IMR-90 (cell line): ENCODE data around the gene PRDX5. TPM values are rescaled to one million over a fixed set of nuclear protein-coding genes. Genes with fewer than 3 reads are reported as not detected.

ENCODE experiments used
- ATAC-seq: fragments of 200-7000 bp; cut with Tn5 transposase; 2 replicates; pipeline ENCODE4 v1.9.1; 2020; ENCODE audit warnings: low read depth, mild to moderate bottlenecking, moderate library complexity
- BruUV-seq: library from RNA; stranded (reverse); fragments of 400-500 nt; replicated peaks from 2 replicates; lab custom pipeline; 2021; lab: Mats Ljungman, UMichigan
- CTCF ChIA-PET: fragments of 300-600 bp; formaldehyde crosslinking; extraction: SDS; loops from one replicate; lab custom pipeline; 2021; ENCODE audit warnings: antibody characterized with exemption; lab: Yijun Ruan, JAX
- POLR2A ChIA-PET: fragments of 300-600 bp; sonication (Branson Sonifier 250); formaldehyde crosslinking; loops from one replicate; lab custom pipeline; 2022; ENCODE audit warnings: antibody characterized with exemption; ENCODE audit not compliant: unreplicated experiment; lab: Charles Lee
- DNase-seq: peaks from one replicate; pipeline ENCODE4 v3.0.0; 2013
- H2AFZ ChIP-seq: replicated peaks from 2 replicates; pipeline ENCODE3; 2013; ENCODE audit warnings: low read length, mild to moderate bottlenecking; ENCODE audit not compliant: poor library complexity
- H2AK5ac ChIP-seq: 2 replicates; pipeline ENCODE4 v1.6.1; 2013; ENCODE audit warnings: low read depth, low read length, inconsistent platforms
- H2AK9ac ChIP-seq: replicated peaks from 2 replicates; pipeline ENCODE3; 2013; ENCODE audit warnings: mild to moderate bottlenecking, low read depth, low read length, moderate library complexity; ENCODE audit not compliant: poor library complexity
- H2BK120ac ChIP-seq: 2 replicates; pipeline ENCODE4 v1.6.1; 2013; ENCODE audit warnings: low read depth, low read length, inconsistent platforms
- H2BK15ac ChIP-seq: 3 replicates; pipeline ENCODE4 v1.6.1; 2013; ENCODE audit warnings: low read depth, low read length, inconsistent platforms
- H2BK20ac ChIP-seq: 2 replicates; pipeline ENCODE4 v1.6.1; 2013; ENCODE audit warnings: low read depth, mild to moderate bottlenecking, inconsistent platforms, low read length, moderate library complexity
- H2BK5ac ChIP-seq: 2 replicates; pipeline ENCODE4 v1.6.1; 2013; ENCODE audit warnings: mild to moderate bottlenecking, low read depth, low read length, inconsistent platforms; ENCODE audit not compliant: poor library complexity, severe bottlenecking
- H3K14ac ChIP-seq: replicated peaks from 2 replicates; pipeline ENCODE4 v1.6.1; 2013; ENCODE audit warnings: low read depth, low read length, inconsistent platforms
- H3K18ac ChIP-seq: 2 replicates; pipeline ENCODE4 v1.6.1; 2013; ENCODE audit warnings: low read depth, low read length, control low read depth
- H3K23ac ChIP-seq: 2 replicates; pipeline ENCODE4 v1.6.1; 2013; ENCODE audit warnings: low read depth, low read length, inconsistent platforms
- H3K27ac ChIP-seq: 2 replicates; pipeline ENCODE4 v1.5.1; 2013; ENCODE audit warnings: mild to moderate bottlenecking, control low read depth, low read length; ENCODE audit not compliant: insufficient read depth
- H3K27me3 ChIP-seq: 2 replicates; pipeline ENCODE4 v1.6.1; 2013; ENCODE audit warnings: low read length; ENCODE audit not compliant: control insufficient read depth, insufficient read depth
- H3K36me3 ChIP-seq: 2 replicates; pipeline ENCODE4 v1.6.1; 2013; ENCODE audit warnings: low read length, mixed read lengths; ENCODE audit not compliant: control insufficient read depth, insufficient read depth
- H3K4ac ChIP-seq: 2 replicates; pipeline ENCODE4 v1.6.1; 2013; ENCODE audit warnings: low read depth, low read length, inconsistent platforms
- H3K4me1 ChIP-seq: 2 replicates; pipeline ENCODE4 v1.6.1; 2013; ENCODE audit warnings: low read length, mixed read lengths; ENCODE audit not compliant: control insufficient read depth, insufficient read depth
- H3K4me2 ChIP-seq: 2 replicates; pipeline ENCODE4 v1.6.1; 2013; ENCODE audit warnings: low read depth, mild to moderate bottlenecking, control low read depth, low read length, moderate library complexity
- H3K4me3 ChIP-seq: 2 replicates; pipeline ENCODE4 v1.5.1; 2013; ENCODE audit warnings: low read depth, mild to moderate bottlenecking, control low read depth, low read length, moderate library complexity; ENCODE audit not compliant: insufficient read depth
- H3K56ac ChIP-seq: 2 replicates; pipeline ENCODE4 v1.6.1; 2013; ENCODE audit warnings: low read length, inconsistent platforms; ENCODE audit not compliant: insufficient read depth; ENCODE audit errors: extremely low read depth
- H3K79me1 ChIP-seq, 2 experiments: 2 replicates each; pipeline ENCODE4 v1.6.1; 2013; ENCODE audit warnings: low read length in 2 of 2, inconsistent platforms in 1 of 2, low read depth in 1 of 2
- H3K9ac ChIP-seq: 2 replicates; pipeline ENCODE4 v1.6.1; 2013; ENCODE audit warnings: low read depth, low read length, control low read depth
- H3K9me1 ChIP-seq: 2 replicates; pipeline ENCODE4 v1.6.1; 2013; ENCODE audit warnings: low read length, inconsistent platforms; ENCODE audit not compliant: insufficient read depth
- H3K9me3 ChIP-seq: 2 replicates; pipeline ENCODE4 v1.6.1; 2013; ENCODE audit warnings: low read length; ENCODE audit not compliant: control insufficient read depth, insufficient read depth
- H4K20me1 ChIP-seq: 2 replicates; pipeline ENCODE4 v1.6.1; 2013; ENCODE audit warnings: low read length, inconsistent platforms; ENCODE audit not compliant: insufficient read depth
- H4K5ac ChIP-seq: 2 replicates; pipeline ENCODE4 v1.6.1; 2013; ENCODE audit warnings: mild to moderate bottlenecking, low read depth, low read length, control low read depth
- H4K8ac ChIP-seq, 2 experiments: 2 replicates each; pipeline ENCODE4 v1.6.1; 2013; ENCODE audit warnings: low read depth in 2 of 2, low read length in 2 of 2, control low read depth in 1 of 2, inconsistent platforms in 1 of 2
- H4K91ac ChIP-seq: 2 replicates; pipeline ENCODE4 v1.6.1; 2013; ENCODE audit warnings: low read depth, low read length, inconsistent platforms; ENCODE audit not compliant: insufficient read depth
- BHLHE40 ChIP-seq: fragments of 150-350 bp; IDR thresholded peaks from 2 replicates; pipeline ENCODE4 v1.6.1; 2016; ENCODE audit warnings: mild to moderate bottlenecking, low read depth, low read length
- CEBPB ChIP-seq: IDR thresholded peaks from 2 replicates; pipeline ENCODE4 v1.6.1; 2012; ENCODE audit warnings: low read depth, low read length, improper control_type of control experiment
- CHD1 ChIP-seq: IDR thresholded peaks from 2 replicates; pipeline ENCODE4 v1.6.1; 2012; ENCODE audit warnings: low read depth, low read length, improper control_type of control experiment
- CTCF ChIP-seq: conservative IDR thresholded peaks from 2 replicates; pipeline ENCODE4 v1.5.1; 2012; ENCODE audit warnings: mild to moderate bottlenecking, low read depth, low read length, improper control_type of control experiment
- FOS ChIP-seq: fragments of 150-350 bp; IDR thresholded peaks from 2 replicates; pipeline ENCODE4 v1.6.1; 2016; ENCODE audit warnings: low read depth, low read length
- MAZ ChIP-seq: IDR thresholded peaks from 2 replicates; pipeline ENCODE4 v1.6.1; 2012; ENCODE audit warnings: low read depth, mild to moderate bottlenecking, low read length, improper control_type of control experiment, moderate library complexity, borderline replicate concordance
- MXI1 ChIP-seq: IDR thresholded peaks from 2 replicates; pipeline ENCODE4 v1.6.1; 2012; ENCODE audit warnings: low read depth, mild to moderate bottlenecking, low read length, moderate library complexity, borderline replicate concordance
- NFE2L2 ChIP-seq: fragments of 150-350 bp; IDR thresholded peaks from 2 replicates; pipeline ENCODE4 v1.6.1; 2016; ENCODE audit warnings: low read depth, mild to moderate bottlenecking, low read length
- RCOR1 ChIP-seq: IDR thresholded peaks from 2 replicates; pipeline ENCODE4 v1.6.1; 2012; ENCODE audit warnings: mild to moderate bottlenecking, low read length, improper control_type of control experiment; ENCODE audit not compliant: insufficient replicate concordance
- SMC3 ChIP-seq: fragments of 150-350 bp; IDR thresholded peaks from 2 replicates; pipeline ENCODE4 v1.6.1; 2016; ENCODE audit warnings: low read depth, mild to moderate bottlenecking, antibody characterized with exemption, low read length, moderate library complexity
- WGBS, 2 experiments: methylation state at CpG; one replicate each; pipeline versions ENCODE4 v1.1.5 to v1.1.7; 2013; ENCODE audit warnings: missing lambda C conversion rate in 2 of 2; ENCODE audit not compliant: insufficient read length in 1 of 2; ENCODE audit errors: extremely low coverage in 2 of 2; 5-methylcytosine and 5-hydroxymethylcytosine counted together
- dilution Hi-C: fragments of 300-500 bp; cut with HindIII; formaldehyde crosslinking; loops from one replicate; pipeline ENCODE4 v1.14.3; 2018; ENCODE audit warnings: low sequenced_read_pairs; ENCODE audit not compliant: unreplicated experiment
- in situ Hi-C: fragments of 300-500 bp; cut with MboI; formaldehyde crosslinking; loops from 3 replicates; pipeline ENCODE4 v1.14.3; 2019; ENCODE audit warnings: low sequenced_read_pairs, inconsistent platforms, mixed read lengths
- intact Hi-C: fragments of 100-400 bp; cut with micrococcal nuclease; formaldehyde crosslinking; loops from 2 replicates; pipeline ENCODE4 v1.10.0; 2022
- polyA plus RNA-seq, 3 experiments: library from polyadenylated mRNA; depleted of rRNA; stranded (reverse); fragments of >200 nt; gene quantifications; 2 replicates each; pipeline ENCODE4 v1.2.3, GENCODE V29; 2012; ENCODE audit warnings: low replicate concordance in 1 of 3
- total RNA-seq: library from RNA; depleted of rRNA; stranded (reverse); fragments of >200 nt; gene quantifications from 2 replicates; pipeline ENCODE4 v1.2.3, GENCODE V29; 2012

The PRDX5 gene
- total and polyA plus RNA-seq, 2 of the 4 experiments (the other 2 are of a cell fraction), result 120 to 292 TPM

GRCh38 chr11:64276653-64277431 lies 41.1 kb upstream of the PRDX5 start:
- Histone ChIP-seq H3K27me3 (no peaks in the 10 kb centered on the region), H3K36me3 (peaks cover 32% of the 10 kb centered on the region), H3K14ac (no peak overlapping the region), H3K56ac (no peak overlapping the region), H3K23ac (no peak overlapping the region), H2BK15ac (no peak overlapping the region), H3K4me2 (no peak overlapping the region), H2BK5ac (no peak overlapping the region), H2AFZ (no peak overlapping the region), H3K4ac (no peak overlapping the region), H4K5ac (no peak overlapping the region), H2BK20ac (no peak overlapping the region), H3K4me3 (no peak overlapping the region), H2AK5ac (no peak overlapping the region), H3K18ac (no peak overlapping the region), H4K8ac (no peak overlapping the region), H3K9me1 (peaks cover 5% of the 10 kb centered on the region; the same call in 1 of the 2 replicates), H3K9me3 (no peaks in the 10 kb centered on the region), H3K79me1 (peaks cover 8 to 15% of the 10 kb centered on the region in 2 experiments), H4K20me1 (no peaks in the 10 kb centered on the region), H3K27ac (no peak overlapping the region), H3K9ac (peak overlapping the region; percentile 30; the same call in 1 of the 2 replicates), H2BK120ac (no peak overlapping the region), H3K4me1 (peaks cover 2% of the 10 kb centered on the region), H4K91ac (no peak overlapping the region), H2AK9ac (no peak overlapping the region)
- in situ Hi-C loops (no loop called here), dilution Hi-C loops (no loop called here), intact Hi-C loops (no loop called here)
- no peak for DNase-seq
- ChIA-PET POLR2A (no interaction called here), CTCF (interaction anchor here (1.0 to 1.3 kb wide), 3 partner anchors 8 to 78 kb away, joined by 3 to 4 read pairs (median 3); no protein-coding TSS in a partner anchor)
- TF ChIP-seq RCOR1, result no peak
- TF ChIP-seq BHLHE40, result no peak
- no peak for TF ChIP-seq MXI1
- no peak for TF ChIP-seq CEBPB
- no peak for TF ChIP-seq SMC3
- TF ChIP-seq NFE2L2, result no peak
- TF ChIP-seq FOS, result no peak
- TF ChIP-seq MAZ, result no peak
- TF ChIP-seq CHD1, result no peak
- no peak for TF ChIP-seq CTCF
- ATAC-seq, result no peak
- BruUV-seq, result no TSS peak
- WGBS, 2 experiments, result 83% methylated on average over 4 of the region's 17 CpGs; no CpG with 5 or more reads in 1 of the 2 experiments
